HG03378 (cell line): ENCODE results near the gene NXT2.
"Not testable (repeated sequence)": the region's sequence is repeated elsewhere in the genome, so short reads cannot be mapped to it uniquely, and the experiment has no call there.

Experiments used
- ATAC-seq: cut with Tn5 transposase; IDR thresholded peaks from one replicate; pipeline ENCODE4 v1.9.1; 2021; ENCODE audit warnings: mild to moderate bottlenecking, moderate library complexity; ENCODE audit not compliant: unreplicated experiment

Gene NXT2

GRCh38 chrX:109536439-109537323, at the start of gene NXT2:
NXT2 (plus strand) TSS chrX:109536844; CDS start chrX:109537007, 163 bp downstream.
- ATAC-seq: peak; percentile 81

- ATAC-seq: no peak
Observed at GRCh38 chrX:109487640-109488039, 49.0 kb upstream of the NXT2 start.

- no peak for ATAC-seq
Observed at GRCh38 chrX:109489174-109489573, 47.5 kb upstream of the NXT2 start.

DNA sequence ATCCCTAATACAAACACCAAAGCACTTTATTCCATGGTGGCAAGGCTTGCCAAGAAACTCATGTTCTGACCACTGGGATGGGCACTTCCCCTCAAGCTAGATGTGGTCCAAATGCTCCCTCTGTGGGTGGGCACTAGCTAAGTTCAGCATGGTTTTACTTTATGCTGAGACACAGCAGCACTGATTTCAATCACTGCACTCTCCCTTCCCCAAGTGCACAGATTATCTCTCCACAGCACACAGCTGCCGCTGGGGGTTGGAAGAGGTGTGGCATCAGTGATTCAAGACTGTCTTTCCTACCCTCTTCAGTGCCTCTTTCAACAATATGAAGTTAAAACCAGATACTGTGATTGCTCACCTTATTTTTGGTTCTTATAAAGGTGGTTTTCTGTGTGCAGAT, 38.2 kb upstream of the NXT2 start:
- ATAC-seq: no peak

- ATAC-seq: no peak
Observed at GRCh38 chrX:109501176-109501575, 35.5 kb upstream of the NXT2 start.

GRCh38 chrX:109508915-109509314, 27.7 kb upstream of the NXT2 start:
- no peak for ATAC-seq

DNA sequence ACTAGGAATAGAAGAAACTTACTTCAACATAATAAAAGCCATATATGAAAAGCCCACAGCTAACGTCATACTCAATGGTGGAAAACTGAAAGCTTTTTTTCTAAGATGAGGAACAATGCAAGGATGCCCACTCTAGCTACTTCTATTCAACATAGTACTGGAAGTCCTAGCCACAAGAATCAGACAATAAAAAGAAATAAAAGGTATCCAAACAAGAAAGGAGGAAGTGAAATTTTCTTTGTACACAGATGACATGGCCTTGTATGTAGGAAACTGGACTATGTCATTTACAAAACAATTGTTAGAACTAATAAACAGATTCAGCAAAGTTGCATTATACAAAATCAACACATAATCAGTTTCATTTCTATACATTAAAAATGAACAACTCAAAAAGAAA, 25.5 kb upstream of the NXT2 start:
- no peak for ATAC-seq

DNA sequence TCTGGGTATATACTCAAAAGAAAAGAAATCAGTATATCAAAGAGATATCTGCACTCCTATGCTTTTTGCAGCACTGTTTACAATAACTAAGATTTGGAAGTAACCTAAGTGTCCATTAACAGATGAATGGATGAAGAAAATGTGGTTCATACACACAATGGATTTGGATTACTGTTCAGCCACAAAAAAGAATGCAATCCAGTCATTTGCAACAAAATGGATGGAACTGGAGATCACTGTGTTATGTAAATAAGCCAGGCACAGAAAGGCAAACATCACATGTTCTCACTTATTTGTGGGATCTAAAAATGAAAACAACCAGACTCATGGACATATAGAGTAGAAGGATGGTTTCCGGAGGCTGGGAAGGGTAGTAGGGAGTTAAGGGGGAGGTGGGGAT, 17.6 kb upstream of the NXT2 start:
- no peak for ATAC-seq

- peak; percentile 38 for ATAC-seq
Observed at GRCh38 chrX:109533005-109533404, 3.6 kb upstream of the NXT2 start.

- no peak for ATAC-seq
Observed at GRCh38 chrX:109533631-109534030, 3.0 kb upstream of the NXT2 start.

- no peak for ATAC-seq
Observed at GRCh38 chrX:109534933-109535332, 1.7 kb upstream of the NXT2 start.

- ATAC-seq: no peak
Observed at GRCh38 chrX:109535578-109535977, 1.1 kb upstream of the NXT2 start.

DNA sequence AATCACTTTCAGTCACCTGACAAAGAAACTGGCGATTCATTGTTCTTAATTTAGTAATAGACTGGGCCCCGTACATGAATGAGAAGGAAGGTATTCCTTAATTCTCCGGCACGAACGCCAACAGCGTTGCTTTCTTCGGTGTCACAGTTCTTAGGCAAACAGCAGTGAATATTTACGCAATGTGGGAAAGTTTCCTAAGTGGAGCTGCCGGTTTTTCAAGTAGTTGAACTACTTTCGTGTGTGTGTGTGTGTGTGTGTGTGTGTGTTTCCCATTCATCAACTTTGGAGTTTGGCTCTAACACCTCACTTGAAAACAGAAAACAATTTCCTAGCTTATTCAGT, 651 bp downstream of the NXT2 start:
- no peak for ATAC-seq

- ATAC-seq: not testable (repeated sequence)
Observed at GRCh38 chrX:109539007-109539406, 2.4 kb downstream of the NXT2 start.

DNA sequence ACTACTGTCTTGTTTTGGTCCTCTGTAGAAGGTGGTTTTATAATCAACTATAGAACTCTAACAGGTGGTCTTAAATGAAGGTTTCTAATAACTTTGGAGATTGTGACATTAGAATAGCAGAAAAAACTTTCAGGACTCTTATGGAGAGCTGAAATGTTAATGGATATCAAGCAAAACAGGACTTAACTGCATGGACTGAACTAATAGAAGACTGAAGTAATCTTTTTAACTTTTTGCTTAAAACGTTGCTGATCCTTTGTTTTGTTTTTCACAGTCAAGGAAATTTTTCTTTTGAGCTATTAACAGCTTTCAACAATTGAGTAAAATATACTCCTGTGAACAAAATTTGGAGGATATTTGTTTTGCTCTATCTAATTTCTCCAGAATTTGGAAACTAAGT, 17.2 kb downstream of the NXT2 start:
- ATAC-seq: no peak

DNA sequence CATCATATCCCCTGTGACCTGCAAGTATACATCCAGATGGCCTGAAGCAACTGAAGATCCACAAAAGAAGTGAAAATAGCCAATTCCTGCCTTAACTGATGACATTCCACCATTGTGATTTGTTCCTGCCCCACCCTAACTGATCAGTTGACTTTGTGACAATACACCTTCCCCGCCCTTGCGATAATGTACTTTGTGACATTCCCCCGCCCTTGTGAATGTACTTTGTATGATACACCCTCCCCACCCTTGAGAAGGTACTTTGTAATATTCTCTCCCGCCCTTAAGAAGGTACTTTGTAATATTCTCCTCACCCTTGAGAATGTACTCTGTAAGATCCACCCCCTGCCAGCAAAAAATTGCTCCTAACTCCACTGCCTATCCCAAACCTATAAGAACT, 39.4 kb downstream of the NXT2 start:
- ATAC-seq: not testable (repeated sequence)

- no peak for ATAC-seq
Observed at GRCh38 chrX:109577055-109577454, 40.4 kb downstream of the NXT2 start.

DNA sequence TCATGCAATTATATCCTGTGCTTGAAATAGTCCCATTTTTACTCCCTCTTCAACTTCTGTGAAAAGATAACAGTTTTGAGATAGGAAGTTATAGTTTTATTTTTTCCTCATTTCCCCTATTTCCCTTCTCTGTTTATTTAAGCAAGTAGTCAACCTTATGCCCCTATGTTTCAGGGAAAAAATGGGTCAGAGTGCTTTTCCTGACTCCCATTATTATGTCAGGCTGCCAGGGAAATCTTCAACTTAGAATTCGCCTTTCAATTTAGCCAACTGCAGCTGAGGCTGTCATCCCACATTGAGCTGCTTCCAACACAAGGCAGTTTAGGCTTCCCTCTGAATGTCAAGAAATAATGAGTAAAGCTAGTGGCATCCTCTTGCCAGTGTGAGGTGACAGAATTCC, 42.3 kb downstream of the NXT2 start:
- ATAC-seq: no peak

DNA sequence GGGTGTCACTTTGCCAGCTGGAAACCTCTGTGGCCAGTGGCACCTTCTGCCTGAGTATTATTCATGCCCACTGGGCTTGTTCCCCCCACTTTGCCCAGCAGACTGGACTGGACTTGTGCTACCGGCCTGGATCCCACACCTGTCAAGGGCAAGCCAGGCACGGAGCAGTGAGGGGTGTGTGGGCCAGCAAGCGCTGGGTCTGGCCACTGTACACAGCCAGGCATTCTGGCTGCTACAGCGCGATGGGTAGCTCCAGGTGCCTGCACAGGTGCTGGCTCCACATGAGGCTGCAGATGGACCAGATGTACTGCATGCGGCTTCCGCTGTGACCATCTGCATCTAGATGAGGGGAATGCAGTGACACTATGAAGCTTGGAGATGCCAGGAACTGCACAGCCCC, 48.8 kb downstream of the NXT2 start:
- no peak for ATAC-seq

DNA sequence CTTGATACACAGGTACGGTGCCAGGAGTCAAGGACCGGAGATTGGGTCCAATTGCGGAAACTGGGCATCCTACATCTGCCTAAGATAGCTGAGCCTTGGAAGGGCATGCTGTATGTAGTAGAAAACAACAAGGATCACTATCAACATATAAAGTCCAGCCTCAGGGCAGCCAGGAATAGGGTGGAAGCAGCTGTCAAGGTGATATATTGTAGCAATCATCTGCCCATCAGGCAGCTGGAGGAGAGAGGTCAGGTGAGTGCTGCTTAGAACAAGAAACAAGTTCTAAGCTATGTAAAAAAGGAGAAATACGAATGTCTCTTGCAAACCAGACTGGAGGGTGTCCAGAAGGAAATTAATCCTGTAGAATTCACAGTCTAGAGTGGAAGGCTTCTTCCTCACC, 53.5 kb downstream of the NXT2 start:
- ATAC-seq: no peak
